Ascending aorta (tissue), 2 donors: ENCODE measurements around the gene EZH2. TPM values are rescaled to one million over a fixed set of nuclear protein-coding genes. Genes with fewer than 3 reads are reported as not detected.

Source experiments
- DNase-seq, 2 donors: peaks; one replicate each; pipeline ENCODE4 v3.0.0-alpha.2; 2019; ENCODE audit warnings: low spot score in 2 of 2
- H3K27ac ChIP-seq, 2 donors: fragments of 200-600 bp; sonication (generic); one replicate each; pipeline ENCODE4 v1.5.1; 2016 to 2017; ENCODE audit warnings: mild to moderate bottlenecking in 1 of 2
- H3K27me3 ChIP-seq: fragments of 200-600 bp; sonication (generic); one replicate; pipeline ENCODE4 v1.5.1; 2017
- H3K36me3 ChIP-seq, 2 donors: fragments of 200-600 bp; sonication (generic); one replicate each; pipeline ENCODE4 v1.5.1; 2016
- H3K4me1 ChIP-seq, 2 donors: fragments of 200-600 bp; sonication (generic); one replicate each; pipeline ENCODE4 v1.5.1; 2016 to 2017; ENCODE audit warnings: mild to moderate bottlenecking in 1 of 2
- H3K4me3 ChIP-seq, 2 donors: fragments of 200-600 bp; sonication (generic); one replicate each; pipeline ENCODE4 v1.5.1; 2016 to 2017; ENCODE audit warnings: mild to moderate bottlenecking in 1 of 2
- H3K9me3 ChIP-seq, 2 donors: fragments of 200-600 bp; sonication (generic); one replicate each; pipeline ENCODE4 v1.5.1; 2016
- CTCF ChIP-seq, 3 experiments: fragments of 200-600 bp in 2 of 3; fragments of 450-650 bp in 1 of 3; sonication (generic) in 2 of 3; IDR thresholded peaks; one replicate each; pipeline ENCODE4 v1.5.1; 2016 to 2019; ENCODE audit warnings: antibody characterized with exemption in 3 of 3, mild to moderate bottlenecking in 1 of 3, moderate library complexity in 1 of 3
- intact Hi-C: fragments of 100-400 bp; cut with DNase I; formaldehyde crosslinking; loops from one replicate; pipeline ENCODE4 v1.15.1; 2023
- total RNA-seq: library from RNA; depleted of rRNA; stranded (reverse); fragments of >200 nt; gene quantifications from one replicate; pipeline ENCODE4 v1.1.0, GENCODE V29; 2016

Gene EZH2
- total RNA-seq, 1 donor from 2014 or later = not detected

GRCh38 chr7:148849393-148850098 lies 34.5 kb downstream of the EZH2 start:
- Histone ChIP-seq H3K4me1 (no peaks in the 10 kb centered on the region), H3K27ac (no peak overlapping the region), H3K4me3 (no peak overlapping the region), H3K36me3 (no peaks in the 10 kb centered on the region), H3K9me3 (no peaks in the 10 kb centered on the region), H3K27me3 (no peaks in the 10 kb centered on the region)
- TF ChIP-seq CTCF (IDR thresholded peaks at IDR 0.05) = no peak
- intact Hi-C loops = loop anchor here (10.0 kb wide), 1 partner anchor 575 kb away; no protein-coding TSS in a partner anchor
- no peak for DNase-seq

- H3K4me1 ChIP-seq = no peaks in the 10 kb centered on the region
- no peaks in the 10 kb centered on the region for H3K36me3 ChIP-seq
- no peak for TF ChIP-seq CTCF (IDR thresholded peaks at IDR 0.05)
- no peaks in the 10 kb centered on the region for H3K9me3 ChIP-seq
- H3K27ac ChIP-seq = no peak overlapping the region
- no peaks in the 10 kb centered on the region for H3K27me3 ChIP-seq
- no peak overlapping the region for H3K4me3 ChIP-seq
- no peak for DNase-seq
- intact Hi-C loops = loop anchor here (10.0 kb wide), 1 partner anchor 573 kb away; no protein-coding TSS in a partner anchor
Observed at GRCh38 chr7:148847815-148848734, 36.0 kb downstream of the EZH2 start.

- H3K9me3 ChIP-seq = no peaks in the 10 kb centered on the region
- no peak for TF ChIP-seq CTCF (IDR thresholded peaks at IDR 0.05)
- H3K4me1 ChIP-seq = no peaks in the 10 kb centered on the region
- H3K27me3 ChIP-seq = no peaks in the 10 kb centered on the region
- intact Hi-C loops = no loop called here
- no peaks in the 10 kb centered on the region for H3K36me3 ChIP-seq
- DNase-seq = no peak
- H3K4me3 ChIP-seq = no peak overlapping the region
- no peak overlapping the region for H3K27ac ChIP-seq
Observed at GRCh38 chr7:148838905-148839304, 45.2 kb downstream of the EZH2 start.

GRCh38 chr7:148835854-148836253 lies 48.2 kb downstream of the EZH2 start:
- Histone ChIP-seq H3K27ac (no peak overlapping the region), H3K27me3 (no peaks in the 10 kb centered on the region), H3K36me3 (no peaks in the 10 kb centered on the region), H3K9me3 (no peaks in the 10 kb centered on the region), H3K4me1 (no peaks in the 10 kb centered on the region), H3K4me3 (no peak overlapping the region)
- intact Hi-C loops = no loop called here
- no peak for TF ChIP-seq CTCF (IDR thresholded peaks at IDR 0.05)
- DNase-seq = no peak

GRCh38 chr7:148834605-148835004 lies 49.5 kb downstream of the EZH2 start:
- Histone ChIP-seq H3K27ac (no peak overlapping the region), H3K4me1 (no peaks in the 10 kb centered on the region), H3K27me3 (no peaks in the 10 kb centered on the region), H3K4me3 (no peak overlapping the region), H3K9me3 (no peaks in the 10 kb centered on the region), H3K36me3 (no peaks in the 10 kb centered on the region)
- TF ChIP-seq CTCF (IDR thresholded peaks at IDR 0.05) = no peak
- intact Hi-C loops = no loop called here
- no peak for DNase-seq
